OCI-LY1 (cell line): ENCODE results near the gene PTP4A1.

Experiments
- CTCF ChIP-seq: fragments of 200-600 bp; sonication (generic), shearing (Covaris generic); IDR thresholded peaks from 2 replicates; pipeline ENCODE4 v1.5.1; 2017; ENCODE audit warnings: mild to moderate bottlenecking, antibody characterized with exemption, low read length, moderate library complexity, mixed read lengths
- EZH2 ChIP-seq: fragments of 200-600 bp; sonication (generic), shearing (Covaris generic); IDR thresholded peaks from 2 replicates; pipeline ENCODE4 v1.8.0; 2017; ENCODE audit warnings: borderline replicate concordance, mixed run types, mild to moderate bottlenecking, antibody characterized with exemption, low read length, moderate library complexity, mixed read lengths

- TF ChIP-seq CTCF (no peak), EZH2 (no peak)
Measured at GRCh38 chr6:63611560-63611959, 39.3 kb downstream of the PTP4A1 start.
